ENCODE results near the gene MFSD6L. TPM values are rescaled to one million over a fixed set of nuclear protein-coding genes. Genes with fewer than 3 reads are reported as not detected.
"Not testable (repeated sequence)": the region's sequence is repeated elsewhere in the genome, so short reads cannot be mapped to it uniquely, and the experiment has no call there.

Gene MFSD6L
- total and polyA plus RNA-seq, 7 donors: not detected

DNA sequence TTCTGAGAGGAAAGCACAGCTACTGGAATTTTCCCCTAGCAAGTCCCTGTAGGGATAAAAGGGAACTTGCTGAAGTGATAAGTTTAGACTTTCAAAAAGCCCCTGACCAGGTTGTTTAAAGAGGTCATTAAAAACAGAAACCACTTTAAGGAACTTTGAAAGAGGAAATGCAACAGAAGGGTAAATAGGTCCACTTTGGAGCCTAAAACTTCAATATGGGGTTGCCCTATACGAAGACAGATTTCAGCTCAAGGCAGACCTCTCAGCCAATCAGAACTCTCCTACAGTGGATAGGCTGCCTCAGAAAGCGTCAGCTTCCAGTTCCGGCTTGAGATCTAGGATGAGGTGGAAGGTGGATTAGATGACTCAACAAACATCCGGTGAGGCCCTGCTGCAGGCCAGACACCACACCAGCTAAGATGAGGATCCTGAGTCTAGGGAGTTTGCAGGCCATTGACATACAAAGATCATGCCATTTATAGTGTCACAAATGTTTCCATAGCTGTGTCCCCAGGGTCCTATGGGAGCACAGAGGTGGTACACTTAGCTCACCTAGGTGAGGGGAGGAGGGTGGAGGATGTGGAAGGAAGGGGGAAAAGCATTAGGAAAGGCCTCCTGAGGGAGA, 7.9 kb upstream of the MFSD6L start:
- TF ChIP-seq, protein P1, sequence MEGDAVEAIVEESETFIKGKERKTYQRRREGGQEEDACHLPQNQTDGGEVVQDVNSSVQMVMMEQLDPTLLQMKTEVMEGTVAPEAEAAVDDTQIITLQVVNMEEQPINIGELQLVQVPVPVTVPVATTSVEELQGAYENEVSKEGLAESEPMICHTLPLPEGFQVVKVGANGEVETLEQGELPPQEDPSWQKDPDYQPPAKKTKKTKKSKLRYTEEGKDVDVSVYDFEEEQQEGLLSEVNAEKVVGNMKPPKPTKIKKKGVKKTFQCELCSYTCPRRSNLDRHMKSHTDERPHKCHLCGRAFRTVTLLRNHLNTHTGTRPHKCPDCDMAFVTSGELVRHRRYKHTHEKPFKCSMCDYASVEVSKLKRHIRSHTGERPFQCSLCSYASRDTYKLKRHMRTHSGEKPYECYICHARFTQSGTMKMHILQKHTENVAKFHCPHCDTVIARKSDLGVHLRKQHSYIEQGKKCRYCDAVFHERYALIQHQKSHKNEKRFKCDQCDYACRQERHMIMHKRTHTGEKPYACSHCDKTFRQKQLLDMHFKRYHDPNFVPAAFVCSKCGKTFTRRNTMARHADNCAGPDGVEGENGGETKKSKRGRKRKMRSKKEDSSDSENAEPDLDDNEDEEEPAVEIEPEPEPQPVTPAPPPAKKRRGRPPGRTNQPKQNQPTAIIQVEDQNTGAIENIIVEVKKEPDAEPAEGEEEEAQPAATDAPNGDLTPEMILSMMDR (IDR thresholded peaks at IDR 0.05): no peak
- no peak for DNase-seq
- no peaks in the 10 kb centered on the region for H3K36me3 ChIP-seq (ENCODE audit: insufficient read depth in 1 of 2, low read depth in 1 of 2)
- peaks cover 0 to 3% (median 0%) of the 10 kb centered on the region in 3 donors for H3K27me3 ChIP-seq (ENCODE audit: insufficient read depth in 3 of 3, low read length in 2 of 3)
- H3K4me1 ChIP-seq: no peaks in the 10 kb centered on the region
- WGBS, 3 donors: 55 to 67% (median 64%) methylated on average over 4 of the region's 4 CpGs
- no peak overlapping the region for H3K27ac ChIP-seq
- no peak overlapping the region for H3K4me3 ChIP-seq
- no peak for ATAC-seq
- intact Hi-C loops (cut with DNase I): no loop called here
- peaks cover 6% of the 10 kb centered on the region for H3K9me3 ChIP-seq

DNA sequence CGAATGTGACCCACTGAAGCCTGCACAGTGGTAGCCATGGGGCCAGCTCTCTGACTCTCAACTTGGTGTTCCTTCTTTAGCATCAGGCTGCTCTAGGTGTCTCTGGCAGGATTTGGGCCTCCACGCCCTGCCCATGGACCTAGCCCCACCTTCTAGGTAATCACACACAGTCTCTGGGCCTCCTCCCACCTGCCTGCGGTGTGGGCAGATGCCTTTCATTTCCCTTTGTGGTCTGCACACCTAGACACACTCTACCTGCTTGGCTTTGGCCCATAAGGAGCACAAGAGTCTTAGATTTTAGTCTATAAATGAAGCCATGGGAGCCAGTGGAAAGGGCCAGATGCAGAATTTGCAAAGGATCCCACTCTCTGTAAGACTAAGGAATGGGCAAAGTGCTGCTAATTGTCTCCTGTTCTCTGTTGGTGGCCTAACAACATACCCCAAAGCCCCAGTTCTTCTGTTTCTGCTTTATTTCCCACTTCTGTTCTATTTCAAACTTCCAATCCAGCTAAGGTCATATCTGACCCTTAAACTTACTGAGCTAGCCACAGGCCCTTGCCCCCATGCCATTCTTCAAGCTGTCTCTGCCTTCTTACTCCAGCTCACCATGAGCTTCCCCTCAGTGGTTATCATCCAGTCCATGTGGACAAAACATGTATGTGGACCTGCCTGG, 7.2 kb upstream of the MFSD6L start:
- Histone ChIP-seq H3K36me3 (ENCODE audit: insufficient read depth in 1 of 2, low read depth in 1 of 2) (no peaks in the 10 kb centered on the region), H3K4me1 (no peaks in the 10 kb centered on the region), H3K4me3 (no peak overlapping the region), H3K27ac (no peak overlapping the region), H3K27me3 (ENCODE audit: insufficient read depth in 3 of 3, low read length in 2 of 3) (peaks cover 0 to 3% (median 0%) of the 10 kb centered on the region in 3 donors), H3K9me3 (peaks cover 6% of the 10 kb centered on the region)
- TF ChIP-seq, protein P1 (IDR thresholded peaks at IDR 0.05): no peak
- no peak for DNase-seq
- intact Hi-C loops (cut with DNase I): no loop called here
- 86 to 93% (median 92%) methylated on average over 3 of the region's 3 CpGs for WGBS, 3 donors
- ATAC-seq: no peak

DNA sequence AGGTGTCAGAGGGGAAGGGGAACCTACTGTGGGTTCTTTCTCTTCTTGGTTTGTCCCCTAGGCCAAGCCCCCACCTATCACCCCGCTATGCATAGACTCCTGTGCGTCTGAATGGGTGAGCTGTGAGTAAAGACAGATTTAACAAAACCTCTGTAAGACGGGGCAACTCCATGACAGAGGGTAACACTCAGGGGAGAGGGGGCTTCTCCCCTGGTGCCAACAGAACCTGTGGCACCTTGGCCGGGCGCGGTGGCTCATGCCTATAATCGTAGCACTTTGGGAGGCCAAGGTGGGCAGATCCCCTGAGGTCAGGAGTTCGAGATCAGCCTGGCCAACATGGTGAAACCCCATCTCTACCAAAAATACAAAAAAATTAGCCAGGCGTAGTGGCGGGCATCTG, 6.2 kb upstream of the MFSD6L start:
- ATAC-seq; intact Hi-C loops (cut with DNase I); H3K9me3 ChIP-seq; H3K27ac ChIP-seq; DNase-seq; H3K4me1 ChIP-seq; H3K36me3 ChIP-seq (ENCODE audit: insufficient read depth in 1 of 2, low read depth in 1 of 2); H3K4me3 ChIP-seq; H3K27me3 ChIP-seq (ENCODE audit: insufficient read depth in 3 of 3, low read length in 2 of 3): not testable (repeated sequence)
- 87 to 91% (median 91%) methylated on average over 10 of the region's 10 CpGs for WGBS, 3 donors

DNA sequence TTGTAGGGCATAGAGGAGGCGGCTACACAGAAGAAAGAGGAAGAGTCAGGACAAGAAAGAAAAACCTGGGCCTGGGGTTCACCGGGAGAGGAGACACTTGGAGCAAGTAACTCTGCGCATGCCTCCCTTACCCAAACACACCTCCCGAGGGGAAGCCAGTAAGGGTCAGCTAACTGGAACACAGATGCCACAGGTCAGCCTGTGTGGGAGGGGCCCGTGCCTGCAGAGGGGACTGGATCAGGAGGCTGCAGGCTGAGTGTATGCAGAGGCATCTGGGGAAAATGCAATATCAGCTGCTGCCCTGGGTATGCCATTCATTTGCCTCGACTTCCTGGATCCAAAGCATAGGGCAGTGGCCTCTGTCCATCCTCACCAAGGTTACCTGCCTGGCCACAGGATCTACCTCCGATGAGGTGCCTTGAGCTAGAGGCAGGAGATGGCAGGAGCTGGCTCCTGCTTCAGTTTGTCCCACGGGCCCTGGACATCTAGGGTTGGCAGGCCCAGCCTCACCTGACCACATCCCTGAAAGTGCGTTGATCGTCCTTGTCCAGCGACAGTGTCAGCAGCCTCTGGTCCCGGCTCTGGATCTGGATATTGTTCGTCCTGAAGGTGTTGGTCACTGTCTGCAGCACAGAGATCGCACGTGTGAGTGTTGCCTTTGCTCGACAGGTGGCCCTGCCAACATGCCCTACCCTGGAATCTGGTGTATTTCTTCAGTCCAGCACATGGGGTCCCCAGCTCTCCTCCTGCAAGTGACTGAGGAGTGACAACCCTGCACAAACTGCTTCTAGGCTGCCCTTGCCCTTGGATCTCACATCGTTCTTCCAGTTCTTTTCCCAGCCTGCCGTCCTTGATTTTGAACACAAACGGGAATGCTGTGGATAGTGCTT, 4.6 kb upstream of the MFSD6L start:
- no peak for ATAC-seq
- H3K9me3 ChIP-seq: peaks cover 2% of the 10 kb centered on the region
- H3K4me3 ChIP-seq: no peak overlapping the region
- H3K4me1 ChIP-seq: no peaks in the 10 kb centered on the region
- no peak for DNase-seq
- no peak overlapping the region for H3K27ac ChIP-seq
- TF ChIP-seq, protein P1 (IDR thresholded peaks at IDR 0.05): no peak
- peaks cover 0 to 10% (median 3%) of the 10 kb centered on the region in 3 donors for H3K27me3 ChIP-seq (ENCODE audit: insufficient read depth in 3 of 3, low read length in 2 of 3)
- H3K36me3 ChIP-seq (ENCODE audit: insufficient read depth in 1 of 2, low read depth in 1 of 2): no peaks in the 10 kb centered on the region
- WGBS, 3 donors: 69 to 75% (median 71%) methylated on average over 19 of the region's 19 CpGs
- intact Hi-C loops (cut with DNase I): no loop called here
